A549 (cell line): ENCODE data around the gene PTH. TPM values are rescaled to one million over a fixed set of nuclear protein-coding genes. Genes with fewer than 3 reads are reported as not detected.

Experiments used
- ATAC-seq, 2 experiments: fragments of 200-7000 bp in 1 of 2; fragments of >200 bp in 1 of 2; cut with Nextera tagmentation in 1 of 2; cut with Tn5 transposase in 1 of 2; 3 replicates each; pipeline versions ENCODE4 v1.8.0 to v1.9.1; 2018 to 2020; ENCODE audit warnings: mild to moderate bottlenecking in 1 of 2, moderate library complexity in 1 of 2
- CTCF ChIA-PET: fragments of 300-600 bp; sonication (Branson Sonifier 250); formaldehyde crosslinking; extraction: SDS; loops from one replicate; lab custom pipeline; 2021; ENCODE audit warnings: antibody characterized with exemption, inconsistent platforms; lab: Yijun Ruan, JAX
- POLR2A ChIA-PET: fragments of 350-600 bp; formaldehyde crosslinking; extraction: SDS; loops from one replicate; lab custom pipeline; 2021; ENCODE audit warnings: antibody characterized with exemption, inconsistent platforms; lab: Yijun Ruan, JAX
- DNase-seq, 2 experiments: peaks; one replicate each; pipeline versions ENCODE4 v3.0.0 to v3.0.0-alpha.2; 2011 to 2016; ENCODE audit warnings: low read depth in 1 of 2, low spot score in 1 of 2
- FAIRE-seq: peaks from 2 replicates; lab custom pipeline; 2011; peaks lifted over from hg19 to GRCh38; lab: Jason Lieb, UNC
- H3K27ac ChIP-seq, 2 experiments: fragments of >200 bp; sonication (Bioruptor Twin); formaldehyde crosslinking; 3 replicates each; pipeline ENCODE4 v1.5.1; 2016 to 2017
- H3K4me1 ChIP-seq: fragments of >200 bp; sonication (Bioruptor Twin); formaldehyde crosslinking; 3 replicates; pipeline ENCODE4 v1.6.1; 2016
- H3K4me2 ChIP-seq: fragments of >200 bp; sonication (Bioruptor Twin); formaldehyde crosslinking; 3 replicates; pipeline ENCODE4 v1.6.1; 2016
- H3K4me3 ChIP-seq: fragments of >200 bp; sonication (Bioruptor Twin); formaldehyde crosslinking; 3 replicates; pipeline ENCODE4 v1.5.1; 2016
- H3K9me3 ChIP-seq: fragments of >200 bp; sonication (Bioruptor Twin); formaldehyde crosslinking; 3 replicates; pipeline ENCODE4 v1.6.1; 2016
- CBX8 ChIP-seq: fragments of 200-600 bp; sonication (generic); IDR thresholded peaks from 2 replicates; pipeline ENCODE4 v1.6.1; 2016
- CEBPB ChIP-seq, 2 experiments: fragments of >200 bp in 1 of 2; sonication (Bioruptor Twin) in 1 of 2; formaldehyde crosslinking in 1 of 2; IDR thresholded peaks; 2 replicates each; pipeline ENCODE4 v1.6.1; 2012 to 2016
- CHD4 ChIP-seq: fragments of 200-600 bp; sonication (generic); IDR thresholded peaks from 2 replicates; pipeline ENCODE4 v1.6.1; 2016; ENCODE audit warnings: antibody characterized with exemption, mild to moderate bottlenecking, borderline replicate concordance
- CTCF ChIP-seq: fragments of >200 bp; sonication (Bioruptor Twin); formaldehyde crosslinking; IDR thresholded peaks from 3 replicates; pipeline ENCODE4 v1.5.1; 2016
- E2F6 ChIP-seq: IDR thresholded peaks from 2 replicates; pipeline ENCODE4 v1.6.1; 2012; ENCODE audit warnings: low read depth, borderline replicate concordance
- EHF ChIP-seq: fragments of 250-450 bp; sonication (Bioruptor Pico); IDR thresholded peaks from 2 replicates; pipeline ENCODE4 v1.5.0; 2020; ENCODE audit warnings: mild to moderate bottlenecking
- ELK1 ChIP-seq: fragments of 150-350 bp; IDR thresholded peaks from 2 replicates; pipeline ENCODE4 v1.6.1; 2014; ENCODE audit warnings: low read depth, mild to moderate bottlenecking, low read length
- EP300 ChIP-seq, 2 experiments: fragments of >200 bp; sonication (Bioruptor Twin); formaldehyde crosslinking; IDR thresholded peaks; 2 replicates in 1 of 2; 3 replicates in 1 of 2; pipeline ENCODE4 v1.6.1; 2016 to 2017
- FOXS1 ChIP-seq: fragments of 250-450 bp; sonication (Bioruptor Pico); IDR thresholded peaks from 2 replicates; pipeline ENCODE4 v1.5.0; 2020; ENCODE audit warnings: mild to moderate bottlenecking, moderate library complexity
- HDAC2 ChIP-seq: fragments of 200-600 bp; sonication (generic); IDR thresholded peaks from 2 replicates; pipeline ENCODE4 v1.6.1; 2016
- HMGXB4 ChIP-seq: fragments of 250-450 bp; sonication (Bioruptor Pico); IDR thresholded peaks from 2 replicates; pipeline ENCODE4 v1.5.0; 2021; ENCODE audit warnings: mild to moderate bottlenecking, moderate library complexity, borderline replicate concordance
- HOXA7 ChIP-seq: fragments of 250-450 bp; sonication (Bioruptor Pico); IDR thresholded peaks from 2 replicates; pipeline ENCODE4 v1.5.0; 2020; ENCODE audit warnings: mild to moderate bottlenecking, moderate library complexity
- HOXB5 ChIP-seq: fragments of 250-450 bp; sonication (Bioruptor Pico); IDR thresholded peaks from 2 replicates; pipeline ENCODE4 v1.5.0; 2020; ENCODE audit warnings: mild to moderate bottlenecking, moderate library complexity
- MAFK ChIP-seq: fragments of 450-650 bp; IDR thresholded peaks from 2 replicates; pipeline ENCODE4 v1.6.1; 2014; ENCODE audit not compliant: partially characterized antibody
- MAX ChIP-seq: IDR thresholded peaks from 2 replicates; pipeline ENCODE4 v1.6.1; 2012
- MYC ChIP-seq: IDR thresholded peaks from 2 replicates; pipeline ENCODE4 v1.6.1; 2012; ENCODE audit warnings: mild to moderate bottlenecking, inconsistent platforms, low read length, improper control_type of control experiment, borderline replicate concordance
- POLR2A ChIP-seq: IDR thresholded peaks from 2 replicates; pipeline ENCODE4 v1.6.1; 2012; ENCODE audit warnings: mild to moderate bottlenecking, low read length
- RCOR1 ChIP-seq: fragments of 150-350 bp; IDR thresholded peaks from 2 replicates; pipeline ENCODE4 v1.6.1; 2014; ENCODE audit warnings: antibody characterized with exemption, low read length, low read depth
- RFX5 ChIP-seq: fragments of 450-650 bp; IDR thresholded peaks from 2 replicates; pipeline ENCODE4 v1.7.1; 2014; ENCODE audit warnings: antibody characterized with exemption, mild to moderate bottlenecking, moderate library complexity
- RNF2 ChIP-seq: fragments of 200-600 bp; sonication (generic); IDR thresholded peaks from 2 replicates; pipeline ENCODE4 v1.6.1; 2016; ENCODE audit warnings: low read depth, mild to moderate bottlenecking, antibody characterized with exemption, moderate library complexity, borderline replicate concordance
- TFCP2L1 ChIP-seq: fragments of 250-450 bp; sonication (Bioruptor Pico); IDR thresholded peaks from 2 replicates; pipeline ENCODE4 v1.5.0; 2021; ENCODE audit warnings: mild to moderate bottlenecking
- ZNF302 ChIP-seq: fragments of 250-450 bp; sonication (Bioruptor Pico); IDR thresholded peaks from 2 replicates; pipeline ENCODE4 v1.9.0; 2021; ENCODE audit warnings: inconsistent platforms, mild to moderate bottlenecking, moderate library complexity
- WGBS: methylation state at CpG from one replicate; pipeline ENCODE4 v1.1.6; 2017; ENCODE audit errors: missing lambda C conversion rate; 5-methylcytosine and 5-hydroxymethylcytosine counted together
- polyA minus RNA-seq: library from RNA; depleted of rRNA, polyadenylated mRNA; stranded (reverse); fragments of >200 nt; gene quantifications from 2 replicates; pipeline ENCODE4 v1.2.3, GENCODE V29; 2011; rRNA and poly(A)+ RNA removed
- polyA plus RNA-seq, 4 experiments: library from polyadenylated mRNA; depleted of rRNA in 3 of 4; stranded (reverse); fragments of >200 nt; fragmentation: RNase III in 1 of 4; extraction: RNeasy Plus Mini Kit Qiagen cat#74134 plus additional on column Dnase treatment in 1 of 4; gene quantifications; 2 replicates in 3 of 4; 3 replicates in 1 of 4; pipeline ENCODE4 v1.2.3, GENCODE V29; 2011 to 2017

PTH gene
- polyA plus RNA-seq (2011; rRNA removed) (not detected in 2 replicates), polyA plus RNA-seq (2017; fragmentation: RNase III; extraction: RNeasy Plus Mini Kit Qiagen cat#74134 plus additional on column Dnase treatment) (not detected in 3 replicates), polyA minus RNA-seq (not detected in 2 replicates)
- polyA plus RNA-seq (2012; cell fraction: cytosol; rRNA removed): not detected in 2 replicates
- not detected in 2 replicates for polyA plus RNA-seq (2012; cell fraction: nucleus; rRNA removed)

- Histone ChIP-seq H3K4me1 (no peaks in the 10 kb centered on the region), H3K4me2 (no peak within 1 kb of the TSS), H3K27ac (no peak within 1 kb of the TSS), H3K4me3 (no peak within 1 kb of the TSS), H3K9me3 (no peaks in the 10 kb centered on the region)
- WGBS: 16% methylated on average over 3 of the region's 3 CpGs
- DNase-seq: no peak
- no peak for TF ChIP-seq CHD4
- no peak for TF ChIP-seq HDAC2
- POLR2A ChIA-PET: no interaction called here
- no peak for ATAC-seq
- no peak for FAIRE-seq
- CTCF ChIA-PET: interaction anchor here (1.2 kb wide), 1 partner anchor 9 kb away, joined by 3 read pairs; no protein-coding TSS in a partner anchor
These were observed at the start of gene PTH for GRCh38 chr11:13495929-13496328. Gene PTH, minus strand, starts transcription at chr11:13495997. Its CDS starts 3,142 bp downstream, at chr11:13492855.

- ChIA-PET POLR2A (no interaction called here), CTCF (no interaction called here)
- DNase-seq (no peak), ATAC-seq (no peak), FAIRE-seq (no peak)
- TF ChIP-seq MAX: no peak
- TF ChIP-seq RCOR1: no peak
- TF ChIP-seq POLR2A: no peak
- no peak for TF ChIP-seq HOXA7 (CRISPR knock-in tag)
- no peak for TF ChIP-seq HOXB5 (CRISPR knock-in tag)
- no peak for TF ChIP-seq RFX5
- TF ChIP-seq RNF2: no peak
- TF ChIP-seq ELK1: no peak
- TF ChIP-seq CTCF: no peak
- TF ChIP-seq EP300 (IDR thresholded peaks at IDR 0.05): no peak
- TF ChIP-seq HMGXB4 (CRISPR knock-in tag): no peak
- TF ChIP-seq EHF: no peak
- TF ChIP-seq MAFK: no peak
- no peak for TF ChIP-seq CEBPB (IDR thresholded peaks at IDR 0.05)
- no peak for TF ChIP-seq ZNF302 (CRISPR knock-in tag)
- TF ChIP-seq E2F6: no peak
- no peak for TF ChIP-seq MYC
- TF ChIP-seq FOXS1: no peak
- TF ChIP-seq CBX8: no peak
- TF ChIP-seq TFCP2L1 (CRISPR knock-in tag): no peak
- H3K27ac ChIP-seq: no peak overlapping the region
- no peak overlapping the region for H3K4me2 ChIP-seq
- H3K9me3 ChIP-seq: 0 out of 3 replicates have a peak, but pooled peaks cover 2% of the 10 kb centered on the region
- H3K4me1 ChIP-seq: no peaks in the 10 kb centered on the region
- H3K4me3 ChIP-seq: no peak overlapping the region
- 6% methylated on average over 1 of the region's 1 CpG for WGBS
These were observed 42.2 kb upstream of the PTH start for GRCh38 chr11:13538044-13538443.
